GM10847 (cell line): Measurements from ENCODE around the gene LRRC27.

Source experiments
- POLR2A ChIP-seq: IDR thresholded peaks from 2 replicates; pipeline ENCODE4 v1.6.1; 2011; ENCODE audit not compliant: insufficient read length; ENCODE audit errors: extremely low read depth

Gene LRRC27

GRCh38 chr10:132419538-132420468, 87.8 kb downstream of the LRRC27 start:
- no peak for TF ChIP-seq POLR2A

- no peak for TF ChIP-seq POLR2A
Observed at GRCh38 chr10:132420469-132420980, 88.5 kb downstream of the LRRC27 start.

GRCh38 chr10:132420981-132421846, 89.2 kb downstream of the LRRC27 start:
- TF ChIP-seq POLR2A: no peak

GRCh38 chr10:132421847-132422751, 90.1 kb downstream of the LRRC27 start:
- no peak for TF ChIP-seq POLR2A

GRCh38 chr10:132422903-132423825, 91.2 kb downstream of the LRRC27 start:
- TF ChIP-seq POLR2A: no peak

GRCh38 chr10:132423966-132424861, 92.2 kb downstream of the LRRC27 start:
- TF ChIP-seq POLR2A: no peak

- no peak for TF ChIP-seq POLR2A
Observed at GRCh38 chr10:132425029-132425756, 93.2 kb downstream of the LRRC27 start.

GRCh38 chr10:132425757-132426155, 93.8 kb downstream of the LRRC27 start:
- TF ChIP-seq POLR2A: no peak

GRCh38 chr10:132427006-132427771, 95.2 kb downstream of the LRRC27 start:
- no peak for TF ChIP-seq POLR2A

- no peak for TF ChIP-seq POLR2A
Observed at GRCh38 chr10:132427939-132428367, 96.0 kb downstream of the LRRC27 start.

GRCh38 chr10:132428486-132428995, 96.5 kb downstream of the LRRC27 start:
- TF ChIP-seq POLR2A: no peak
